Mammary epithelial cell (primary cell): ENCODE measurements around the gene ADARB1.

Source experiments
- EZH2 ChIP-seq: IDR thresholded peaks from 2 replicates; pipeline ENCODE4 v1.6.1; 2012; ENCODE audit warnings: low read length, inconsistent platforms, borderline replicate concordance
- TF ChIP-seq, protein P1 (sequence below), 2 donors: IDR thresholded peaks in 1 of 2; conservative IDR thresholded peaks in 1 of 2; 2 replicates each; pipeline ENCODE4 v1.5.1; 2011 to 2012; ENCODE audit warnings: inconsistent platforms in 2 of 2, low read length in 2 of 2, mild to moderate bottlenecking in 2 of 2, control low read depth in 1 of 2, low read depth in 1 of 2; ENCODE audit not compliant: insufficient read depth in 1 of 2; ENCODE audit errors: extremely low read depth in 1 of 2

DNA sequence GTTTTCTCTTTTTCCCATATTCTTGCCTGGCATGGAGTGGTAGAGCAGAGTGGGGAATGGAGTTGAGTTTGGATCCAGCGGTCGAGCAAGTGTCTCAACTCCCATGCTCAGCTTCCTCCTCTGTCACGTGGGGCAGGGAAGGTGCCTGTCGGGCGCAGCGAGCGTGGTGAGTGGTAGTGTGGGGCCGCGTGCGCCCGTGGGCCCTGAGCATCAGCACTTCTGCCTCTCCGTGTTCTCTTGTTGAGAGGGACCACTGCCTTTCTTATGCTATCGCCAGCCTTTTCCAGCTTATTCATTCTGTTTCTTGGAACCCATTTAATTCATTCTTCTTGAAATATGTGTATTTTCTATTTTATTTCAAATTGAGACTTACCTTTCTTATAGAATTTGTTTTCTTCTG lies 65.1 kb downstream of the ADARB1 start:
- TF ChIP-seq, protein P1, sequence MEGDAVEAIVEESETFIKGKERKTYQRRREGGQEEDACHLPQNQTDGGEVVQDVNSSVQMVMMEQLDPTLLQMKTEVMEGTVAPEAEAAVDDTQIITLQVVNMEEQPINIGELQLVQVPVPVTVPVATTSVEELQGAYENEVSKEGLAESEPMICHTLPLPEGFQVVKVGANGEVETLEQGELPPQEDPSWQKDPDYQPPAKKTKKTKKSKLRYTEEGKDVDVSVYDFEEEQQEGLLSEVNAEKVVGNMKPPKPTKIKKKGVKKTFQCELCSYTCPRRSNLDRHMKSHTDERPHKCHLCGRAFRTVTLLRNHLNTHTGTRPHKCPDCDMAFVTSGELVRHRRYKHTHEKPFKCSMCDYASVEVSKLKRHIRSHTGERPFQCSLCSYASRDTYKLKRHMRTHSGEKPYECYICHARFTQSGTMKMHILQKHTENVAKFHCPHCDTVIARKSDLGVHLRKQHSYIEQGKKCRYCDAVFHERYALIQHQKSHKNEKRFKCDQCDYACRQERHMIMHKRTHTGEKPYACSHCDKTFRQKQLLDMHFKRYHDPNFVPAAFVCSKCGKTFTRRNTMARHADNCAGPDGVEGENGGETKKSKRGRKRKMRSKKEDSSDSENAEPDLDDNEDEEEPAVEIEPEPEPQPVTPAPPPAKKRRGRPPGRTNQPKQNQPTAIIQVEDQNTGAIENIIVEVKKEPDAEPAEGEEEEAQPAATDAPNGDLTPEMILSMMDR (conservative IDR thresholded peaks at IDR 0.05 in 1 of 2, IDR thresholded peaks at IDR 0.05 in 1 of 2; ENCODE audit: extremely low read depth in 1 of 2, insufficient read depth in 1 of 2, low read depth in 1 of 2, low read length in 2 of 2), result no peak
- no peak for TF ChIP-seq EZH2
